Adipocyte (in vitro differentiated cells): ENCODE results near the gene CETN3.
"Not testable (repeated sequence)": the region's sequence is repeated elsewhere in the genome, so short reads cannot be mapped to it uniquely, and the experiment has no call there.

Experiments
- DNase-seq: peaks from one replicate; pipeline ENCODE4 v3.0.0-alpha.2; 2015; ENCODE audit warnings: low read depth
- H3K27me3 ChIP-seq: replicated peaks from 2 replicates; pipeline ENCODE4 v1.7.0; 2013; ENCODE audit warnings: mild to moderate bottlenecking, low read length, moderate library complexity; ENCODE audit not compliant: control insufficient read depth, insufficient read depth
- H3K36me3 ChIP-seq: 2 replicates; pipeline ENCODE4 v1.7.0; 2013; ENCODE audit warnings: low read length, mild to moderate bottlenecking, moderate library complexity; ENCODE audit not compliant: control insufficient read depth, insufficient read depth, severe bottlenecking
- H3K4me1 ChIP-seq: 2 replicates; pipeline ENCODE4 v1.7.0; 2013; ENCODE audit warnings: mild to moderate bottlenecking, low read length, moderate library complexity; ENCODE audit not compliant: control insufficient read depth, insufficient read depth
- H3K4me3 ChIP-seq: 2 replicates; pipeline ENCODE4 v1.7.0; 2013; ENCODE audit warnings: mild to moderate bottlenecking, low read length, moderate library complexity
- H3K9ac ChIP-seq: 2 replicates; pipeline ENCODE4 v1.7.0; 2013; ENCODE audit warnings: mild to moderate bottlenecking, low read length, moderate library complexity
- H3K9me3 ChIP-seq: 2 replicates; pipeline ENCODE4 v1.7.0; 2013; ENCODE audit warnings: mild to moderate bottlenecking, low read length, moderate library complexity; ENCODE audit not compliant: control insufficient read depth

Gene CETN3

DNA sequence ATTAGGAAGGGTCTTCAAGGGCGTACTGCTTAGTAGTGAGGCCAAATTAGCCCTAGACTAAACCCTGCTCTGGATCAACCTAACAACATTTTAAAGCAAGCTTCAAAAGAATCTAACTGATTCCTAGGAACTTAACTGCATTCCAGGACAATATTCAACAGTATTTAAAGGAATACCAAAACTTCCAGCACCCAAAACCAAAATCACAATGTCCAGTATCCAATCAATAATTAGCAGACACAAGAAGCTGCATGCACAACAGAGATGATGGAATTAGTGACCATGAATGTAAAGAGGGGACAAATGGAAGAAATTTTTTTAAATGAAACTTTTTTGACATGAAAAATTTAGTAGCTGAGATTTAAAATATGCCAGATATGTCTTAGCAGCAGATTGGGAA, 53.9 kb downstream of the CETN3 start:
- Histone ChIP-seq H3K9ac (no peak overlapping the region), H3K36me3 (no peaks in the 10 kb centered on the region), H3K4me1 (peaks cover 4% of the 10 kb centered on the region), H3K9me3 (peaks cover 2% of the 10 kb centered on the region), H3K4me3 (no peak overlapping the region), H3K27me3 (no peaks in the 10 kb centered on the region)
- no peak for DNase-seq

DNA sequence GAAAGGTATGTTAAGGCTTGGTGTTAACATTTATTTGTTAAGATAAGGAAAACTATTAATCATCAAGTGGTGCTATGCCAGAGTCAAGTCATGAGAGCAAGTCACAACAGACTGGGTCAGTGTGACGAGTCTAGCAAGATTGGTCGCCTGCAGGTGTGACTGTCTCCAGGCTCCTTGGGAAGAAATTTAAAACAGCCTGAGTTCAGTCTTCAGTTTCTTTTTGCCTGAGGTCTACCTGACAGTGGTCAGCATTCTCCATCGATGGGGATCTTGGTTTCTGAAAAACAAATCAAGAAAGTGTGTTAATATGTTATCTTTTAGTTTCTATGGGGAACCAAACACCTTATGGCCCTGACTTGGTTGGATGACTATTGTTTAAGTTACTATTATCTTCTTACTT, 56.3 kb downstream of the CETN3 start:
- Histone ChIP-seq H3K9ac (no peak overlapping the region), H3K9me3 (peaks cover 2% of the 10 kb centered on the region), H3K36me3 (no peaks in the 10 kb centered on the region), H3K27me3 (no peaks in the 10 kb centered on the region), H3K4me3 (no peak overlapping the region), H3K4me1 (peaks cover 4% of the 10 kb centered on the region)
- DNase-seq = no peak

DNA sequence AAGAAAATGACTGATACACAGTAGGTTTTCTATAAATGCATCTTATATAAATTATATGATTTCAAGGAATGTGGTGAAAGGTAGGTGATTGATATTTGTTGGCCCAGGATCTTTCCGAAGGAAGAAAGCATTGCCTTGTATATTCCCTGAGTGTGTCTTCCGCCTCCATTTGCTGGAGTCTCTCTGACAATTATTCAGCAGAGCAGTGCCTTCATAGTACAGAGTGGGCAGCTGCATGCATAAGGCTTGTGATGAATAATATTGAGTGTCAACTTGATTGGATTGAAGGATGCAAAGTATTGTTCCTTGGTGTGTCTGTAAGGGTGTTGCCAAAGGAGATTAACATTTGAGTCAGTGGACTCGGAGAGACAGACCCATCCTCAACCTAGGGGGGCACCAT, 58.5 kb downstream of the CETN3 start:
- Histone ChIP-seq H3K4me3 (no peak overlapping the region), H3K36me3 (no peaks in the 10 kb centered on the region), H3K27me3 (no peaks in the 10 kb centered on the region), H3K4me1 (no peaks in the 10 kb centered on the region), H3K9ac (no peak overlapping the region), H3K9me3 (peaks cover 2% of the 10 kb centered on the region)
- DNase-seq = no peak

DNA sequence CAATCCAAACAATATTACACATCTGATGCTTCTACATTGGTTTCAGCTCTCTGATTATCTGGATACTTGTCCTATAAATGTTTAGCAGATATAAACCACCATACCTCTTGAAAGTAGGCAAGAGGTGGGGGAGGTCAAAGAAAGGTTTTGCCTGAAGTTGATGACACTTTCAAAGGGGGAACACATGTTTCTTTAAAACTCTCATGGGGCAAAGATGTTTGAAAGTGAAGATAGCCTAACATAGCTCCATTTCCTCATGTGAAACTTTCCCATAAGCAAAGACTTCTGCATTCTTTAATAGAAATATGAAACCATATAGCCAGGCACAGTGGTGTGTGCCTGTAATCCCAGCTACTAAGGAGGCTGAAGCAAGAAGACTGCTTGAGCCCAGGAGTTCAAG, 62.1 kb downstream of the CETN3 start:
- no peak for DNase-seq
- no peak overlapping the region for H3K9ac ChIP-seq
- no peaks in the 10 kb centered on the region for H3K9me3 ChIP-seq
- no peaks in the 10 kb centered on the region for H3K4me1 ChIP-seq
- H3K4me3 ChIP-seq = no peak overlapping the region
- H3K36me3 ChIP-seq = no peaks in the 10 kb centered on the region
- H3K27me3 ChIP-seq = peaks cover 3% of the 10 kb centered on the region

DNA sequence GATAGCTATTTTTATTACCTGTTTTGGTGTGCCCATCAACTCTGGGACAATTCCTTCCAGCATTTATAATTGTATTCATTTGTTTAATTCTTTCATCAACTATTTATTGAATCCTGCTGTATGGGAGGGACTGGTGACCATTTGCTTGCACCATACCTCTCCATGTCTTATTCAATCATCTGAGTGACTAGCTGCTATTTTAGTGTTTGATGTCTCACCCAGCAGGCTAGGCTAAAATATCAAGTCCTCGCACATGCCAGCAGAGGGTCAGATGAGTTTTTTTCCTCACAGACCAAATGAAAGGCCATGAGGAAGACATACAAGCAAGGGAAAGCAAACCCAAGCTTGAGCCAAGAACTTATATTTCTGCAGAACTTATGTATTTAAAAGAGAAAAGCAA, 63.9 kb downstream of the CETN3 start:
- peaks cover 3% of the 10 kb centered on the region for H3K27me3 ChIP-seq
- no peaks in the 10 kb centered on the region for H3K9me3 ChIP-seq

DNA sequence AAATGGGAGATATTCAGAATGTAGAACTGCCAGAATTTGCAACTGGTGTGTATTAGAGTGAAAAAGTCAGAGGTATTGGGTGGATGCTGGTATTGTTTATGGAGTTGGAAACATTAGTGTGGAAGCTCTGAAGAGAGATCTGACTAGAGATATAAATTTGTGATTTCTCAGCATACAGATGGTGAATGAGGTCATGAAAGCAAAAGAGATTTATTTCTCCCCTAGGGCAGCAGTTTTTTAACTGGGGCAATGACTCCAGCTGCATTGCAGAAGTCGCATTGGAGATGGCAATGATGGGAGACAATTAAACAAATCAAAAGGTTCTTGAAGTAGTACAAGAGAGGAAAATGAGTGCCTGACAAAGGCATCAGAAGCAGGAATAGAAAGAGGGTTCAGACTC, 64.9 kb downstream of the CETN3 start:
- Histone ChIP-seq H3K36me3 (no peaks in the 10 kb centered on the region), H3K4me3 (no peak overlapping the region), H3K9ac (no peak overlapping the region), H3K9me3 (no peaks in the 10 kb centered on the region), H3K4me1 (no peaks in the 10 kb centered on the region), H3K27me3 (peaks cover 3% of the 10 kb centered on the region)
- DNase-seq = no peak

More for the DNA sequence above, 63.9 kb downstream of the CETN3 start:
- no peak for DNase-seq
- H3K4me3 ChIP-seq = no peak overlapping the region
- no peak overlapping the region for H3K9ac ChIP-seq
- H3K36me3 ChIP-seq = no peaks in the 10 kb centered on the region
- no peaks in the 10 kb centered on the region for H3K4me1 ChIP-seq

DNA sequence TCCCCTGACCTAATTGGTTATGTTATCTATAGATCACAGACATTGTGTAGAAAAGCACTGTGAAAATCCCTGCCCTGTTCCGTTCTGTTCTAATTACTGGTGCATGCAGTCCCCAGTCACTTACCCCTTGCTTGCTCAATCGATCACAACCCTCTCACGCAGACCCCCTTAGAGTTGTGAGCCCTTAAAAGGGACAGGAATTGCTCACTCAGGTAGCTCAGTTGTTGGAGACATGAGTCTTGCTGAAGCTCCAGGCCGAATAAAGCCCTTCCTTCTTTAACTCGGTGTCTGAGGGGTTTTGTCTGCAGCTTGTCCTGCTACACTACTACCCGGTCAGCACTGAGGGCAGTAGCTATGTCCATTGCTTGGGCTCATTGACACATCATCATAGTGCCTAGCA, 65.8 kb downstream of the CETN3 start:
- not testable (repeated sequence) for H3K9ac ChIP-seq, DNase-seq, H3K4me3 ChIP-seq, H3K4me1 ChIP-seq, H3K9me3 ChIP-seq, H3K27me3 ChIP-seq, H3K36me3 ChIP-seq

DNA sequence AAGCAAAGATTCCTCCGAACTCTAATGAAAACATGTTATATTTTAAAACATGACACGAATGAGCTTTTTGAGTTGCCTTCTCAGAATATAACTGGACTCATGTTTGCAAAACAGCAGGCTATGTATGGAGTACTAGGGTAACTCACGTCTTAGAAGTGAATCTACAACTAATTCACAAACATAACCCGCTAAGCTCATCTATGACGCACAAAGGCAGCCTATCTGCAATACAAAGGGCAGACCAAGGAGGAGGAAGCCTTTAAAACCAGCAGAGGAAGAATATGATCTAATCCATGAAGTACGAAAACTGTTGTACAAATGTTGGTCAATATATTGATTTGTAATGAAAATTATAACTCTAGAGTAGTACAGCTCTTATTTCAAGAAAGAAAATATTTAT, 67.0 kb downstream of the CETN3 start:
- H3K9ac ChIP-seq = no peak overlapping the region
- H3K4me3 ChIP-seq = no peak overlapping the region
- no peak for DNase-seq
- H3K9me3 ChIP-seq = no peaks in the 10 kb centered on the region
- peaks cover 3% of the 10 kb centered on the region for H3K27me3 ChIP-seq
- H3K4me1 ChIP-seq = no peaks in the 10 kb centered on the region
- no peaks in the 10 kb centered on the region for H3K36me3 ChIP-seq
